Measurements from ENCODE around the gene FYCO1. TPM values are rescaled to one million over a fixed set of nuclear protein-coding genes. Genes with fewer than 3 reads are reported as not detected.

FYCO1 gene
- total and polyA plus RNA-seq, 7 experiments from 2014 or later: 0.95 to 27.5 (median 21.5) TPM

DNA sequence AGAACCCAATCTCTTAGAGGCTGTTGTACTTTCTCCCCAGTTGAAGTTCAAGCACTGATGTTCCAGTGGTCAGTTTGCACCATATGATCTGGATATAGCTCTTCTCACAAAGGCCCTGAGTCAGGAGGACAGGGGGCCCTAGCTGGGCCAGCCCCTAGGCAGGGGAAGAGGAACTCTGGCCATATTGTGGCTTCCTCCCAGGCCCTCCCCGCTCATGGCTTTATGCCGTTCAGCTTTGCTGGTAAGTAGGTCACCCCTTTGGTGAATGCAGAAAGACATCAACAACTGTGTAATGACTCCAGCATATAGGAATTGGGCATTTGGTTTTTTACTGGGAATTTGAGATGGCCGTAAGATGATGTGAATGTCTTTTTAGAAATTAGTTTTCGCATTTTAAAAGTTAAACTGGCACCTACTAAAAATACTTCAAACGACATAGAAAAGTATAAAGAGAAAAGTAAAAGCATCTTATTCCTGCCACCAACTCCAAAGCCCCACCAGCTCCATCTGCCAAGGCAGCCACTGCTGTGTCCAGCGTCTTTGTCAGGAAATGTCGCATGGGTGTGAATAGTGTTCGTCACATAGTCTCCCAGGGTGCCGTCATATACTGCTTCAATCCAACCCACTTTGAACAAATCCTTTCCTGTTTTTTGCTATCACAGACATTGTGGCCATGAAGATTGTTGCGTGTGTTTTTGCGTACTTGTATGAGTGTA, 84.0 kb downstream of the FYCO1 start:
- H3K9me3 Mint-ChIP-seq: peaks cover 0 to 4% (median 0%) of the 10 kb centered on the region in 11 donors
- Histone ChIP-seq H3K36me3 (ENCODE audit: control insufficient read depth in 2 of 3, insufficient read depth in 3 of 3, low read length in 3 of 3) (no peaks in the 10 kb centered on the region), H3K27ac (ENCODE audit: low read depth, low read length) (no peak overlapping the region), H3K27me3 (ENCODE audit: control insufficient read depth in 2 of 2, insufficient read depth in 2 of 2, low read length in 2 of 2) (no peaks in the 10 kb centered on the region), H3K4me1 (ENCODE audit: control insufficient read depth in 2 of 2, insufficient read depth in 2 of 2, low read length in 2 of 2) (peaks cover 29 to 39% of the 10 kb centered on the region in 2 donors), H3K9me3 (ENCODE audit: control insufficient read depth in 2 of 3, low read length in 3 of 3) (no peaks in the 10 kb centered on the region), H3K4me3 (ENCODE audit: low read length) (no peak overlapping the region)
- H3K36me3 Mint-ChIP-seq: peaks cover 5 to 26% (median 9%) of the 10 kb centered on the region in 5 donors
- peak overlapping the region in 5 of 9 donors; percentile 12 to 69 (median 17) for H3K27ac Mint-ChIP-seq
- H3K4me1 Mint-ChIP-seq: peaks cover 38 to 74% (median 53%) of the 10 kb centered on the region in 7 donors
- H3K27me3 Mint-ChIP-seq: peaks cover 0 to 56% (median 0%) of the 10 kb centered on the region in 5 donors
- intact Hi-C loops (cut with micrococcal nuclease): no loop called here
- peak overlapping the region in 3 of 10 donors; percentile 26 to 32 (median 28) for H3K4me3 Mint-ChIP-seq
- CTCF ChIA-PET: no interaction called here
- DNase-seq (peak in 1 of 9 donors; percentile 10), ATAC-seq (no peak)
- POLR2A ChIA-PET: no interaction called here

DNA sequence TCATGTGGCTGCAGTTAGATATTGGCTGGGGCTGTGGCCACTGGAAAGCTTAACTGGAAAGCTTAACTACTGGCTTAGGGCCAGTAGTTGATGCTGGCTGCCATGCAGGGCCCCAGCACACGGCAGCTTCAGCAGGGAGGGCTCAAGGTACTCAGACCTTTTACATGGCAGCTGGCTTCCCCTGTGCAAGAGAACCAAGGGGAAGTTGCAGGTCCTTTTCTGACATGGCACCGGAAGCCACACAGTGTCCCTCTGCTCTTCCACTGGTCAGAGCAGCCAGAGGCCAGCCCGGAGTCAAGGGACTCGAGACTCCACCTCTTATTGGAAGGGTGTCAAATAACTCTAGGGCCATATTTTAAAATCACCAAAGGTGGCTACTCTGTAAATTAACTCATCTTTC, 84.7 kb downstream of the FYCO1 start:
- ATAC-seq: no peak
- DNase-seq: no peak
- no peak overlapping the region for H3K27ac Mint-ChIP-seq
- peaks cover 0 to 4% (median 0%) of the 10 kb centered on the region in 11 donors for H3K9me3 Mint-ChIP-seq
- Histone ChIP-seq H3K9me3 (ENCODE audit: control insufficient read depth in 2 of 3, low read length in 3 of 3) (no peaks in the 10 kb centered on the region), H3K27ac (ENCODE audit: low read depth, low read length) (no peak overlapping the region), H3K27me3 (ENCODE audit: control insufficient read depth in 2 of 2, insufficient read depth in 2 of 2, low read length in 2 of 2) (no peaks in the 10 kb centered on the region), H3K4me3 (ENCODE audit: low read length) (no peak overlapping the region), H3K4me1 (ENCODE audit: control insufficient read depth in 2 of 2, insufficient read depth in 2 of 2, low read length in 2 of 2) (peaks cover 23 to 32% of the 10 kb centered on the region in 2 donors), H3K36me3 (ENCODE audit: control insufficient read depth in 2 of 3, insufficient read depth in 3 of 3, low read length in 3 of 3) (no peaks in the 10 kb centered on the region)
- CTCF ChIA-PET: no interaction called here
- H3K4me1 Mint-ChIP-seq: peaks cover 31 to 69% (median 46%) of the 10 kb centered on the region in 7 donors
- POLR2A ChIA-PET: no interaction called here
- H3K36me3 Mint-ChIP-seq: peaks cover 5 to 31% (median 9%) of the 10 kb centered on the region in 5 donors
- H3K27me3 Mint-ChIP-seq: peaks cover 0 to 56% (median 0%) of the 10 kb centered on the region in 5 donors
- peak overlapping the region in 1 of 10 donors; percentile 30 for H3K4me3 Mint-ChIP-seq
- intact Hi-C loops (cut with micrococcal nuclease): no loop called here

DNA sequence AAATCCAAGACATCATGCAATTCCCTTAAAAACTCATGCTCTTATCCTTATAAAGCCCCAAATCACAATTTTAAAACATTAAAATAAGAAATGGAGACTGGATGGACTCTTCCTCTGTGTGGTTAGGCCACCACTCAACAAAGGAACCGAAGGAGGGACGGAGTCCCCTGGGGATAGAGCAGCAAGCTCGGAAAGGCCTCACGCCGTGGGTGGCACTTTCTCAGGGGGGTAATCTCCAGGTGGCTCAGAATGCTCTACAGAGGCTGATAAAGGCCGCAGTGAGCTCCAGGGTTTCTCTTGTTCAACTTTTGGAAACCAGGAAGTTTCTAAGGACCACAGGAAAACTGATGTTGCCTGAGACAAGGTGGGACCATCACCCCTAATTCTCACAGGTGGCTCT, 86.1 kb downstream of the FYCO1 start:
- ChIA-PET POLR2A (no interaction called here), CTCF (interaction anchor here (1.3 kb wide), 1 partner anchor 19 kb away, joined by 3 read pairs; no protein-coding TSS in a partner anchor)
- Histone ChIP-seq H3K4me1 (ENCODE audit: control insufficient read depth in 2 of 2, insufficient read depth in 2 of 2, low read length in 2 of 2) (peaks cover 14 to 18% of the 10 kb centered on the region in 2 donors), H3K9me3 (ENCODE audit: control insufficient read depth in 2 of 3, low read length in 3 of 3) (no peaks in the 10 kb centered on the region), H3K27me3 (ENCODE audit: control insufficient read depth in 2 of 2, insufficient read depth in 2 of 2, low read length in 2 of 2) (no peaks in the 10 kb centered on the region), H3K36me3 (ENCODE audit: control insufficient read depth in 2 of 3, insufficient read depth in 3 of 3, low read length in 3 of 3) (no peaks in the 10 kb centered on the region), H3K27ac (ENCODE audit: low read depth, low read length) (no peak overlapping the region), H3K4me3 (ENCODE audit: low read length) (no peak overlapping the region)
- peaks cover 23 to 63% (median 35%) of the 10 kb centered on the region in 7 donors for H3K4me1 Mint-ChIP-seq
- DNase-seq (no peak), ATAC-seq (no peak)
- peaks cover 0 to 48% (median 0%) of the 10 kb centered on the region in 5 donors for H3K27me3 Mint-ChIP-seq
- H3K4me3 Mint-ChIP-seq: peak overlapping the region in 4 of 10 donors; percentile 7 to 55 (median 36)
- peak overlapping the region in 2 of 9 donors; percentile 48 to 58 for H3K27ac Mint-ChIP-seq
- H3K36me3 Mint-ChIP-seq: peaks cover 11 to 42% (median 13%) of the 10 kb centered on the region in 5 donors
- peaks cover 0 to 10% (median 0%) of the 10 kb centered on the region in 11 donors for H3K9me3 Mint-ChIP-seq
- intact Hi-C loops (cut with micrococcal nuclease): no loop called here

DNA sequence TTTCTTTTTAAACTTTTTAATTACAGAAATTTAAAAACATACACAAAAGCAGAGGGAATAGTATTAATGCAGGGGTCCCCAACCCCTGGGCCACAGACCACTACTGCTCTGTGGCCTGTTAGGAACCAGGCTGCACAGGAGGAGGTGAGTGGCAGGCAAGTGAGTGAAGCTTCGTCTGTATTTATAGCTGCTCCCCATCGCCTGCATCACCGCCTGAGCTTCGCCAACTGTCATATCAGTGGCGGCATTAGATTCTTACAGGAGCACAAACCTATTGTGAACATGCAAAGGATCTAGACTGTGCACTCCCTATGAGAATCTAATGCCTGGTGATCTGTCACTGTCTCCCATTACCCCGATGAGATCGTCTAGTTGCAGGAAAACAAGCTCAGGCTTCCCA, 86.9 kb downstream of the FYCO1 start:
- Mint-ChIP-seq H3K27ac (peak overlapping the region in 3 of 9 donors; percentile 7 to 64 (median 56)), H3K9me3 (peaks cover 0 to 10% (median 0%) of the 10 kb centered on the region in 11 donors), H3K4me3 (peak overlapping the region in 8 of 10 donors; percentile 26 to 75 (median 51)), H3K27me3 (peaks cover 0 to 43% (median 0%) of the 10 kb centered on the region in 5 donors), H3K36me3 (peaks cover 11 to 42% (median 13%) of the 10 kb centered on the region in 5 donors), H3K4me1 (peaks cover 23 to 61% (median 34%) of the 10 kb centered on the region in 7 donors)
- no peak overlapping the region for H3K27ac ChIP-seq (ENCODE audit: low read depth, low read length)
- ChIA-PET POLR2A (interaction anchor here (0.6 kb wide), 1 partner anchor 43 kb away, joined by 3 read pairs; no protein-coding TSS in a partner anchor), CTCF (interaction anchor here (1.0 to 1.3 kb wide), 4 partner anchors 16 to 171 kb away, joined by 3 to 4 read pairs (median 3); no protein-coding TSS in a partner anchor)
- no peak for DNase-seq
- intact Hi-C loops (cut with micrococcal nuclease): no loop called here
- H3K27me3 ChIP-seq (ENCODE audit: control insufficient read depth in 2 of 2, insufficient read depth in 2 of 2, low read length in 2 of 2): no peaks in the 10 kb centered on the region
- no peaks in the 10 kb centered on the region for H3K36me3 ChIP-seq (ENCODE audit: control insufficient read depth in 2 of 3, insufficient read depth in 3 of 3, low read length in 3 of 3)
- ATAC-seq: no peak
- no peak overlapping the region for H3K4me3 ChIP-seq (ENCODE audit: low read length)
- H3K4me1 ChIP-seq (ENCODE audit: control insufficient read depth in 2 of 2, insufficient read depth in 2 of 2, low read length in 2 of 2): peaks cover 14 to 17% of the 10 kb centered on the region in 2 donors
- no peaks in the 10 kb centered on the region for H3K9me3 ChIP-seq (ENCODE audit: control insufficient read depth in 2 of 3, low read length in 3 of 3)

DNA sequence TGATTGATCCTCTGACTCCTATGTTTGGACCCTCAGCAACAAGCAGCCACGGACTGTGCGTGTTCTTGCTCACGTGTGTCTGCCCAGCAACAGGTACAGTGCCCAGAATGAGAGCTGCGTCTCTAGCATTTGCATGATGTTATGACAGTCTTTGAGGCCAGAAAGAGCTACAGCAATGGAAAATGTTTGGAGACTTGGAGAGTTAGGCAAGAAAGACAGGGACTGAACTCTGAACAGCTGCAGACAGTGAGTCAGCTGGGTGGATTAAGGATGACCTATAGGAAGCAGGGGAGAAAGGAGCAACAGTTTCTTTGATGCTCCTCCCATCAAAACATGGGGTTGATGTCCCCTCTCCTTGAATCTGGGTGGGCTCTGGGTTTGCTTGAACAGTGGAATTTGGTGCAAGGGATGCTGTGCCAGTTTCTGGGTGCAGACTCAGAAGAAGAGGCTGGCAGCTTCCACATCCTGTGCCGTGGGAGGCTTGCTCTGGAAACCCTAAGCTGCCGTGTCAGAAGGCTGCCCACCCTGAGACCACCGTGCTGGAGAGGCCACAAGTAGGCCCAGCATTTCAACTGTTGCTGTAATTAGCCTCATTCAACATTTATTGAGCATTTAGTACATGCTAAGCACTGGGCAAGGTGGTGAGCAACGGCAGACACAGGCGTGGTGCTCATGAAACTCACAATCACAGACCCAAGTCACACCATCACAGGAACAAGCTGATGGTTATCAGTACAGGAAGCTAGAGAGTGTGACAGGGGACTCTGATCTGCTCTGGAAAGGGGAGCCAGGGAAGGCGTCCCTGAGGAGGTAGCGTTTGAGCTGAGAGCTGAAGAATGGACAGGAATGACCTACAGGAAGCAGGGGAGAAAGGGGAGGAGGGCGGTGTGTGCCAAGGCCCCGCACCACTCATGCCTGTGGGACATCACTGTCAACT, 87.6 kb downstream of the FYCO1 start:
- intact Hi-C loops (cut with micrococcal nuclease): no loop called here
- Mint-ChIP-seq H3K4me3 (peak overlapping the region; percentile 26 to 75 (median 52)), H3K36me3 (peaks cover 11 to 42% (median 13%) of the 10 kb centered on the region in 5 donors), H3K4me1 (peaks cover 23 to 61% (median 34%) of the 10 kb centered on the region in 7 donors), H3K27ac (peak overlapping the region in 6 of 9 donors; percentile 7 to 67 (median 60)), H3K9me3 (peaks cover 0 to 10% (median 0%) of the 10 kb centered on the region in 11 donors), H3K27me3 (peaks cover 0 to 35% (median 0%) of the 10 kb centered on the region in 5 donors)
- Histone ChIP-seq H3K36me3 (ENCODE audit: control insufficient read depth in 2 of 3, insufficient read depth in 3 of 3, low read length in 3 of 3) (no peaks in the 10 kb centered on the region), H3K27me3 (ENCODE audit: control insufficient read depth in 2 of 2, insufficient read depth in 2 of 2, low read length in 2 of 2) (no peaks in the 10 kb centered on the region), H3K4me1 (ENCODE audit: control insufficient read depth in 2 of 2, insufficient read depth in 2 of 2, low read length in 2 of 2) (peaks cover 14 to 17% of the 10 kb centered on the region in 2 donors), H3K4me3 (ENCODE audit: low read length) (peak overlapping the region; percentile 7), H3K27ac (ENCODE audit: low read depth, low read length) (no peak overlapping the region), H3K9me3 (ENCODE audit: control insufficient read depth in 2 of 3, low read length in 3 of 3) (no peaks in the 10 kb centered on the region)
- DNase-seq (peak in 6 of 9 donors; percentile 15 to 49 (median 37)), ATAC-seq (peak; percentile 78)
- CTCF ChIA-PET: interaction anchor here (1.0 to 1.1 kb wide), 3 partner anchors 15 to 171 kb away, joined by 3 to 4 read pairs (median 3); no protein-coding TSS in a partner anchor
- POLR2A ChIA-PET: interaction anchor here (0.6 kb wide), 1 partner anchor 43 kb away, joined by 3 read pairs; no protein-coding TSS in a partner anchor

Data from naive thymus-derived CD4-positive, alpha-beta T cell (primary cell).